Measurements from ENCODE around the gene ABRACL.

Gene ABRACL

GRCh38 chr6:139081471-139081870, 52.9 kb downstream of the ABRACL start:
- DNase-seq (ENCODE audit: low spot score): no peak
- in situ Hi-C loops (cut with MboI; ENCODE audit: low sequenced_read_pairs, unreplicated experiment): no loop called here
- TF ChIP-seq, protein P1, sequence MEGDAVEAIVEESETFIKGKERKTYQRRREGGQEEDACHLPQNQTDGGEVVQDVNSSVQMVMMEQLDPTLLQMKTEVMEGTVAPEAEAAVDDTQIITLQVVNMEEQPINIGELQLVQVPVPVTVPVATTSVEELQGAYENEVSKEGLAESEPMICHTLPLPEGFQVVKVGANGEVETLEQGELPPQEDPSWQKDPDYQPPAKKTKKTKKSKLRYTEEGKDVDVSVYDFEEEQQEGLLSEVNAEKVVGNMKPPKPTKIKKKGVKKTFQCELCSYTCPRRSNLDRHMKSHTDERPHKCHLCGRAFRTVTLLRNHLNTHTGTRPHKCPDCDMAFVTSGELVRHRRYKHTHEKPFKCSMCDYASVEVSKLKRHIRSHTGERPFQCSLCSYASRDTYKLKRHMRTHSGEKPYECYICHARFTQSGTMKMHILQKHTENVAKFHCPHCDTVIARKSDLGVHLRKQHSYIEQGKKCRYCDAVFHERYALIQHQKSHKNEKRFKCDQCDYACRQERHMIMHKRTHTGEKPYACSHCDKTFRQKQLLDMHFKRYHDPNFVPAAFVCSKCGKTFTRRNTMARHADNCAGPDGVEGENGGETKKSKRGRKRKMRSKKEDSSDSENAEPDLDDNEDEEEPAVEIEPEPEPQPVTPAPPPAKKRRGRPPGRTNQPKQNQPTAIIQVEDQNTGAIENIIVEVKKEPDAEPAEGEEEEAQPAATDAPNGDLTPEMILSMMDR (IDR thresholded peaks at IDR 0.05; ENCODE audit: borderline replicate concordance, control extremely low read depth, extremely low read depth, insufficient read depth, missing control alignments): no peak

DNA sequence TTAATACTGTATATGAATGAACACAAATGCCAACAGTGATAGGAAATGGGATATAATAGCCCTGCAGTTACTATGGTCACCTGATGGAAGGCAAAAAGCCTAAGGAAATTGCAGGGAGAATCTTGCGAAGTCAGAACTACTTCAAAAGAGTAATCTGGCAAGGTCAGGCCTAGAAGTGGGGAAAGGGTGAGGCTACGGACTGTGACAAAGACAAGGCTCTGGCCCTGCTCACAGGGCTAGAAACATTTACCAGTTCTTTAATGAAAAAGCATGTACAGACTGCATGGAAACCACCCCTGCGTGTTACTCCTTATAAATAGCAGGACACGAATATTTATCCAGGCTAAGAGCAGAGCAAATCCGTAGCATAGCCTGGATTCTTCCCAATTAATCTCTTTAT, 53.8 kb downstream of the ABRACL start:
- no peak for DNase-seq (ENCODE audit: low spot score)
- in situ Hi-C loops (cut with MboI; ENCODE audit: low sequenced_read_pairs, unreplicated experiment): no loop called here
- TF ChIP-seq, protein P1 (IDR thresholded peaks at IDR 0.05; ENCODE audit: borderline replicate concordance, control extremely low read depth, extremely low read depth, insufficient read depth, missing control alignments): no peak

GRCh38 chr6:139091826-139092225, 63.3 kb downstream of the ABRACL start:
- in situ Hi-C loops (cut with MboI; ENCODE audit: low sequenced_read_pairs, unreplicated experiment): no loop called here
- DNase-seq (ENCODE audit: low spot score): no peak
- TF ChIP-seq, protein P1 (IDR thresholded peaks at IDR 0.05; ENCODE audit: borderline replicate concordance, control extremely low read depth, extremely low read depth, insufficient read depth, missing control alignments): no peak

Data from GM13976 (cell line).